Gastroesophageal sphincter (tissue), 4 donors: ENCODE data around the gene PHLDB1. TPM values are rescaled to one million over a fixed set of nuclear protein-coding genes. Genes with fewer than 3 reads are reported as not detected.

Source experiments
- ATAC-seq: fragments of 150-250 bp; one replicate; pipeline ENCODE4 v1.9.1; 2016; ENCODE audit warnings: mild to moderate bottlenecking, moderate library complexity
- H3K27ac ChIP-seq, 4 donors: fragments of 200-600 bp; sonication (generic) in 3 of 4; 1 replicate in 3 of 4; 2 replicates in 1 of 4; pipeline ENCODE4 v1.5.1; 2016 to 2019
- H3K27me3 ChIP-seq: fragments of 200-600 bp; sonication (generic); one replicate; pipeline ENCODE4 v1.5.1; 2019
- H3K36me3 ChIP-seq, 2 donors: fragments of 200-600 bp; sonication (generic); one replicate each; pipeline ENCODE4 v1.5.1; 2019; ENCODE audit warnings: control low read depth in 1 of 2
- H3K4me1 ChIP-seq, 3 donors: fragments of 200-600 bp; sonication (generic); 1 replicate in 2 of 3; 2 replicates in 1 of 3; pipeline ENCODE4 v1.5.1; 2016 to 2019; ENCODE audit warnings: control low read depth in 2 of 3
- H3K4me3 ChIP-seq, 2 donors: fragments of 200-600 bp; sonication (generic); one replicate each; pipeline ENCODE4 v1.5.1; 2019; ENCODE audit warnings: mild to moderate bottlenecking in 1 of 2, moderate library complexity in 1 of 2
- H3K9me3 ChIP-seq, 3 donors: fragments of 200-600 bp; sonication (generic); one replicate each; pipeline ENCODE4 v1.5.1; 2017 to 2019; ENCODE audit warnings: control low read depth in 2 of 3
- CTCF ChIP-seq, 4 experiments: fragments of 200-600 bp in 2 of 4; fragments of 450-650 bp in 2 of 4; sonication (generic) in 1 of 4; IDR thresholded peaks; one replicate each; pipeline ENCODE4 v1.5.1; 2017 to 2019; ENCODE audit warnings: antibody characterized with exemption in 4 of 4, mild to moderate bottlenecking in 2 of 4, moderate library complexity in 2 of 4
- EP300 ChIP-seq: sonication (generic); formaldehyde crosslinking; IDR thresholded peaks from one replicate; pipeline ENCODE4 v1.6.1; 2017; ENCODE audit warnings: antibody characterized with exemption, mild to moderate bottlenecking
- POLR2A ChIP-seq, 2 donors: fragments of 450-650 bp; IDR thresholded peaks; one replicate each; pipeline ENCODE4 v1.6.1; 2017; ENCODE audit warnings: antibody characterized with exemption in 2 of 2, mild to moderate bottlenecking in 2 of 2, moderate library complexity in 1 of 2
- POLR2AphosphoS5 ChIP-seq: sonication (generic); formaldehyde crosslinking; IDR thresholded peaks from one replicate; pipeline ENCODE4 v1.6.1; 2017; ENCODE audit warnings: antibody characterized with exemption
- WGBS, 2 donors: methylation state at CpG; one replicate each; pipeline ENCODE4 v1.1.5; 2018; ENCODE audit warnings: low coverage in 1 of 2; 5-methylcytosine and 5-hydroxymethylcytosine counted together
- total RNA-seq, 4 donors: library from RNA; depleted of rRNA; stranded (reverse); fragments of >200 nt; gene quantifications; one replicate each; pipeline ENCODE4 v1.1.0, GENCODE V29; 2016

The PHLDB1 gene
- total RNA-seq, 4 donors from 2014 or later: 45.8 to 144 (median 101) TPM

- Histone ChIP-seq H3K36me3 (peaks cover 0 to 29% of the 10 kb centered on the region in 2 donors), H3K9me3 (no peaks in the 10 kb centered on the region), H3K4me3 (peak overlapping the region; percentile 57 to 65), H3K27ac (peak overlapping the region; percentile 75 to 95 (median 88)), H3K4me1 (peaks cover 3 to 91% (median 49%) of the 10 kb centered on the region in 3 donors), H3K27me3 (no peaks in the 10 kb centered on the region)
- TF ChIP-seq POLR2A (IDR thresholded peaks at IDR 0.05): peak; percentile 23 to 28
- peak; percentile 22 for TF ChIP-seq POLR2AphosphoS5
- no peak for TF ChIP-seq EP300
- peak in 1 of 4 experiments; percentile 19 for TF ChIP-seq CTCF (IDR thresholded peaks at IDR 0.05)
- ATAC-seq: peak; percentile 82
- 0 to 4% methylated on average over 4 to 8 of the region's 38 CpGs for WGBS, 2 donors
Observed at GRCh38 chr11:118621071-118621783, 13.8 kb downstream of the PHLDB1 start.

GRCh38 chr11:118621784-118622375 is 14.5 kb downstream of the PHLDB1 start:
- Histone ChIP-seq H3K4me1 (peaks cover 3 to 87% (median 49%) of the 10 kb centered on the region in 3 donors), H3K9me3 (no peaks in the 10 kb centered on the region), H3K4me3 (peak overlapping the region; percentile 57 to 65), H3K27ac (peak overlapping the region; percentile 75 to 95 (median 88)), H3K27me3 (no peaks in the 10 kb centered on the region), H3K36me3 (peaks cover 0 to 29% of the 10 kb centered on the region in 2 donors)
- TF ChIP-seq EP300 (no peak), POLR2AphosphoS5 (no peak), CTCF (IDR thresholded peaks at IDR 0.05) (no peak)
- 14 to 33% methylated on average over 1 to 2 of the region's 4 CpGs for WGBS, 2 donors
- ATAC-seq: no peak

- Histone ChIP-seq H3K27ac (peak overlapping the region; percentile 26 to 95 (median 88)), H3K36me3 (peaks cover 0 to 30% of the 10 kb centered on the region in 2 donors), H3K9me3 (no peaks in the 10 kb centered on the region), H3K4me1 (peaks cover 3 to 80% (median 48%) of the 10 kb centered on the region in 3 donors), H3K4me3 (peak overlapping the region in 1 of 2 donors; percentile 57), H3K27me3 (no peaks in the 10 kb centered on the region)
- 40 to 60% methylated on average over 1 of the region's 9 CpGs for WGBS, 2 donors
- peak; percentile 33 for TF ChIP-seq POLR2AphosphoS5
- no peak for TF ChIP-seq EP300
- TF ChIP-seq POLR2A (IDR thresholded peaks at IDR 0.05): peak in 1 of 2 donors; percentile 25
- no peak for ATAC-seq
Observed at GRCh38 chr11:118622376-118623268, 15.2 kb downstream of the PHLDB1 start.

- no peak for TF ChIP-seq POLR2AphosphoS5
- no peak for TF ChIP-seq EP300
- no peak for TF ChIP-seq POLR2A (IDR thresholded peaks at IDR 0.05)
- TF ChIP-seq CTCF (IDR thresholded peaks at IDR 0.05): no peak
- no peaks in the 10 kb centered on the region for H3K9me3 ChIP-seq
- 42 to 50% methylated on average over 2 of the region's 4 CpGs for WGBS, 2 donors
- no peaks in the 10 kb centered on the region for H3K27me3 ChIP-seq
- peaks cover 0 to 36% of the 10 kb centered on the region in 2 donors for H3K36me3 ChIP-seq
- H3K4me3 ChIP-seq: no peak overlapping the region
- H3K27ac ChIP-seq: peak overlapping the region in 3 of 4 donors; percentile 87 to 95 (median 88)
- no peak for ATAC-seq
- H3K4me1 ChIP-seq: peaks cover 3 to 80% (median 44%) of the 10 kb centered on the region in 3 donors
Observed at GRCh38 chr11:118623269-118623655, 15.8 kb downstream of the PHLDB1 start.
